Measurements from ENCODE around the gene RNF207. TPM values are rescaled to one million over a fixed set of nuclear protein-coding genes. Genes with fewer than 3 reads are reported as not detected.

RNF207 gene
- total and polyA plus RNA-seq, 5 donors from 2014 or later, result 0.08 to 8.4 (median 0.48) TPM

DNA sequence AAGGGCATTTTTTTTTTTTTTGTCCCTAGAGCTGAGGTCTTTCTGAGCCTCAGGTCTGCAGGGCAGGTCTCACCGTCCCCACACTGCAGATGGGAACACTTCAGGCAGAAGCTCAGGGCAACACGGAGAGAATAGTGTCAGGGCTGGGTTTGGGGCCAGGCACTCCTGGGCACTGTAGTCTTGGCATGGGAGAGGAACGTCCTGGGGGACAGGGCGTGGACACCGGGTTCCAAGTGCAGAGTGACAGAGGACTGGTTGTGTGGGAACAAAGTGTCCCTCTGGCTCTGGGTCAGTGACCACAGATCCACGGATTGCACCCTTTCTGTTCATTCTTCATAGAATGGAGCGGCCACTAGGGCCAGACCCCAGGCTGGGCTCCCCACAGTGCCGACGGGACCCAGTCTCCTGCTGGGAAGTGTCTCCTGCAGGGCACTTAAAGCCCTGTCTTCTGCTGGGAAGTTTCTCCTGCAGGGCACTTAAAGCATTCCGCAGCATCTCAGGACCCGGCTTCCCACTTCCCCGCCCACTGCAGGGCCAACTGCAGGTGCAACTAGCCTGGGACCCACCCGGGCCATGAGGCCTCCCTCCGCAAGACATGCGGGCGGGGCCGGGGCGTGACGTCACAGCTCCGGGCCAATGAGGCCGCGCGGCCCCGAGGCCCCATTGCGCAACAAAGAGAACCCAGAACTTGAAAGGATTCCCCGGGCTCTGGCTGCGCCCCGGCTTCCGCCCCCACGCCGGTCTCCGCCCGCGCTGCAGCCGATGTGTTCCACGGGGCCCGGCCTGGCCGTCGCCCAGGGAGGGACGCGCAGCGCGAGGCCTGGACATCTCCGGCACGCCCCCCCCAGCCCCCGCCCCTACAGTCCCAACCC, 53.8 kb downstream of the RNF207 start:
- peaks cover 0 to 2% (median 0%) of the 10 kb centered on the region in 7 donors for H3K9me3 Mint-ChIP-seq
- H3K27me3 Mint-ChIP-seq, result peaks cover 26% of the 10 kb centered on the region
- H3K36me3 Mint-ChIP-seq, result no peaks in the 10 kb centered on the region
- ATAC-seq (ENCODE audit: low read depth in 2 of 2) (peak; percentile 51 to 69), DNase-seq (peak; percentile 61 to 87 (median 61))
- H3K27me3 ChIP-seq (ENCODE audit: control insufficient read depth, insufficient read depth, low read length), result no peaks in the 10 kb centered on the region
- no peaks in the 10 kb centered on the region for H3K36me3 ChIP-seq (ENCODE audit: control insufficient read depth, insufficient read depth, low read length)
- H3K4me3 ChIP-seq (ENCODE audit: low read depth, low read length), result no peak overlapping the region
- peak overlapping the region in 1 of 3 donors; percentile 52 for H3K27ac Mint-ChIP-seq
- no peaks in the 10 kb centered on the region for H3K9me3 ChIP-seq (ENCODE audit: control insufficient read depth in 2 of 2, low read length in 2 of 2)
- no peak overlapping the region for H3K27ac ChIP-seq (ENCODE audit: insufficient read depth, low read length, poor library complexity, severe bottlenecking)
- peak overlapping the region; percentile 36 to 86 (median 52) for H3K4me3 Mint-ChIP-seq
- peaks cover 16% of the 10 kb centered on the region for H3K4me1 ChIP-seq (ENCODE audit: control insufficient read depth, insufficient read depth, low read length, poor library complexity, severe bottlenecking)
- H3K4me1 Mint-ChIP-seq, result peaks cover 0 to 8% (median 3%) of the 10 kb centered on the region in 4 donors

- H3K4me3 Mint-ChIP-seq, result no peak overlapping the region
- no peak for DNase-seq
- H3K27me3 Mint-ChIP-seq, result peaks cover 26% of the 10 kb centered on the region
- peaks cover 0 to 2% (median 0%) of the 10 kb centered on the region in 7 donors for H3K9me3 Mint-ChIP-seq
- no peak for ATAC-seq (ENCODE audit: low read depth in 2 of 2)
- H3K4me1 Mint-ChIP-seq, result peaks cover 0 to 8% (median 3%) of the 10 kb centered on the region in 4 donors
- H3K36me3 Mint-ChIP-seq, result no peaks in the 10 kb centered on the region
- H3K4me3 ChIP-seq (ENCODE audit: low read depth, low read length), result no peak overlapping the region
- H3K27me3 ChIP-seq (ENCODE audit: control insufficient read depth, insufficient read depth, low read length), result no peaks in the 10 kb centered on the region
- no peak overlapping the region for H3K27ac ChIP-seq (ENCODE audit: insufficient read depth, low read length, poor library complexity, severe bottlenecking)
- H3K4me1 ChIP-seq (ENCODE audit: control insufficient read depth, insufficient read depth, low read length, poor library complexity, severe bottlenecking), result peaks cover 16% of the 10 kb centered on the region
- H3K36me3 ChIP-seq (ENCODE audit: control insufficient read depth, insufficient read depth, low read length), result no peaks in the 10 kb centered on the region
- no peak overlapping the region for H3K27ac Mint-ChIP-seq
- no peaks in the 10 kb centered on the region for H3K9me3 ChIP-seq (ENCODE audit: control insufficient read depth in 2 of 2, low read length in 2 of 2)
These were observed 54.6 kb downstream of the RNF207 start for GRCh38 chr1:6260433-6260934.

DNA sequence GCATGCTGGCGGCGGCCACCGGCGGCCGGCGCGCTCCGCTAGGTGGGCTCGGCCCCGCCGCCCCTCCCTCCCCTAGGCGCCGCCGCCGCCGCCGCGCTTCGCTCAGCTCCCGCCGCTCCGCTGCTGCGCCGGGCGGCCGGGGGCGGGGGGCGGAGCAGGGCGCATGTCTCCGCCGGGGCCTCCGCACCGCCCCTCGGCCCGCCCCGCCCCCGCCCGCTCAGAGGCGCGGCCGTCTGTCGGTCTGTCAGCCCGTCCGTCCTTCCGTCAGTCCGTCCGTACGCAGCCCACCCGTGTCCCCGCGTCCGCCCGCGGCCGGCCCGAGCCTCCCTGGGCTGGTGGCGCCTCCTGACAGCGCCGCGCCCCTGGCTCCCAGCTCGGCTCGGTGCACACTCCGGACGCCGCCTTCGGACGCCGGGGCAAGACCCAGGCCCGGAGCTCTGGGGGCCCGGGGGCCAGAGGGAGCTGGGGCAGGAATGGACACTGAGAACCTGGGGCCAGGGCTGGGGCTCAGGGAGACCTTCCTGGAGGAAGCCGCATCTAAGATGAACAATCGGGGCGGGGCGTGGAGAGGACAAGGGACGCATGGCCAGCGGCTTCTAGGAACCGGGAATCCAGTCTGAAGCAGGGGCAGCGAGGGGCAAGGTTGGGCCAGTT, 55.2 kb downstream of the RNF207 start, which contains the start of gene GPR153:
Gene GPR153, minus strand, starts transcription at position 138 of the 654 bp plus-strand sequence. CDS start 6,193 bp downstream, outside the sequence.
- Histone ChIP-seq H3K4me1 (ENCODE audit: control insufficient read depth, insufficient read depth, low read length, poor library complexity, severe bottlenecking) (peaks cover 16% of the 10 kb centered on the region), H3K4me3 (ENCODE audit: low read depth, low read length) (no peak within 1 kb of the TSS), H3K36me3 (ENCODE audit: control insufficient read depth, insufficient read depth, low read length) (no peaks in the 10 kb centered on the region), H3K27ac (ENCODE audit: insufficient read depth, low read length, poor library complexity, severe bottlenecking) (no peak within 1 kb of the TSS), H3K27me3 (ENCODE audit: control insufficient read depth, insufficient read depth, low read length) (no peaks in the 10 kb centered on the region), H3K9me3 (ENCODE audit: control insufficient read depth in 2 of 2, low read length in 2 of 2) (no peaks in the 10 kb centered on the region)
- peaks cover 26% of the 10 kb centered on the region for H3K27me3 Mint-ChIP-seq
- DNase-seq (peak in 1 of 3 donors; percentile 45), ATAC-seq (ENCODE audit: low read depth in 2 of 2) (peak in 1 of 2 donors; percentile 24)
- H3K4me1 Mint-ChIP-seq, result peaks cover 0 to 8% (median 3%) of the 10 kb centered on the region in 4 donors
- H3K4me3 Mint-ChIP-seq, result peak within 1 kb of the TSS; percentile 47 to 88 (median 67)
- peaks cover 3% of the 10 kb centered on the region for H3K36me3 Mint-ChIP-seq
- peaks cover 0 to 2% (median 0%) of the 10 kb centered on the region in 7 donors for H3K9me3 Mint-ChIP-seq
- H3K27ac Mint-ChIP-seq, result no peak within 1 kb of the TSS

GRCh38 chr1:6261615-6261995, 55.7 kb downstream of the RNF207 start:
- Histone ChIP-seq H3K9me3 (ENCODE audit: control insufficient read depth in 2 of 2, low read length in 2 of 2) (no peaks in the 10 kb centered on the region), H3K4me3 (ENCODE audit: low read depth, low read length) (no peak overlapping the region), H3K4me1 (ENCODE audit: control insufficient read depth, insufficient read depth, low read length, poor library complexity, severe bottlenecking) (peaks cover 16% of the 10 kb centered on the region), H3K27ac (ENCODE audit: insufficient read depth, low read length, poor library complexity, severe bottlenecking) (no peak overlapping the region), H3K27me3 (ENCODE audit: control insufficient read depth, insufficient read depth, low read length) (no peaks in the 10 kb centered on the region), H3K36me3 (ENCODE audit: control insufficient read depth, insufficient read depth, low read length) (no peaks in the 10 kb centered on the region)
- peaks cover 23% of the 10 kb centered on the region for H3K27me3 Mint-ChIP-seq
- H3K4me1 Mint-ChIP-seq, result peaks cover 0 to 8% (median 3%) of the 10 kb centered on the region in 4 donors
- ATAC-seq (ENCODE audit: low read depth in 2 of 2) (no peak), DNase-seq (no peak)
- peaks cover 0 to 2% (median 0%) of the 10 kb centered on the region in 7 donors for H3K9me3 Mint-ChIP-seq
- H3K36me3 Mint-ChIP-seq, result peaks cover 5% of the 10 kb centered on the region
- peak overlapping the region; percentile 47 to 88 (median 67) for H3K4me3 Mint-ChIP-seq
- H3K27ac Mint-ChIP-seq, result no peak overlapping the region

DNA sequence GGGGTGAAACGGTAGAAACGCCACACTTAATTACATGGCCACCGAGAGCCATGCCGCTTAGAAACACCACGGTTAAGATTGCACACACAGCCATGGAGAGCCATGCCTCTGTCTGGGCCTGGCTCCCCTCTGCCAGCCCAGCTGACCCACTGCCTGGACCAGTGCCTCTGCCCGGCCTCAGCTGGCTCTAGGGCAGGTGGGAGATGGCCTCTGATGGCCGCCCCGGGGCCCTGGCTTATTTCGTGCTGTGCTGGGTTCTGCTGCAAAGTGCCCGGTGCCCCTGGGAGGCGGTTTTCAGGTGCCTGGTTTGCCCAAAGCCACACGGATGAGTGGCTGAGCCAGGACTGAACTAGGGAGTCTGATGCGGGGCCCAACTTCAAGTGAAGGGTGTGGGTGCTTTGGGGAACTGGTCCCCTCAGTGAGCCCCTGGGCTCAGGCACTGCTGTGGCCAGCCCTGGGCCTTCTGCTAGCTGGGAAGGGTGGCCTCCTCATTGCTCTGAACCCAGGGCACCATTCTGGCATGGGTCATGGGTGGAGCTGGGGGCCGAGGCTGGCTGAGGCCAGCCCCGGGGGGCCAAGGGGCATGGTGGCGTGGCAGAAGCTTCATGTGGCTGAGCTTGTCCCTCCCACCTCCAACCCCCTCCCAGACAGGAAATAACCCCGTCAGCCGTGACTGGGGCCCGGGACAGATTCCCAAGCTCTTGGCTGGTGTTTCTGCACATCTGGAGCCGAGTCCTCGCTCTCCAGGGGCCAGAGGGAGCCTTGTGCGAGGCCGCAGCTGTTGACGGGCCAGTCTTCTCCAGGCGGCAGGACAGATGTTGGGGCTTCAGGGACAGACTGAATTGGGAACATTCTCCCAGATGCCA, 56.9 kb downstream of the RNF207 start:
- Mint-ChIP-seq H3K27ac (no peak overlapping the region), H3K9me3 (peaks cover 0 to 2% (median 0%) of the 10 kb centered on the region in 7 donors), H3K27me3 (peaks cover 18% of the 10 kb centered on the region), H3K4me1 (peaks cover 0 to 8% (median 3%) of the 10 kb centered on the region in 4 donors), H3K36me3 (peaks cover 5% of the 10 kb centered on the region), H3K4me3 (peak overlapping the region in 2 of 4 donors; percentile 47 to 64)
- Histone ChIP-seq H3K27me3 (ENCODE audit: control insufficient read depth, insufficient read depth, low read length) (no peaks in the 10 kb centered on the region), H3K9me3 (ENCODE audit: control insufficient read depth in 2 of 2, low read length in 2 of 2) (no peaks in the 10 kb centered on the region), H3K4me3 (ENCODE audit: low read depth, low read length) (no peak overlapping the region), H3K36me3 (ENCODE audit: control insufficient read depth, insufficient read depth, low read length) (no peaks in the 10 kb centered on the region), H3K4me1 (ENCODE audit: control insufficient read depth, insufficient read depth, low read length, poor library complexity, severe bottlenecking) (peaks cover 16% of the 10 kb centered on the region), H3K27ac (ENCODE audit: insufficient read depth, low read length, poor library complexity, severe bottlenecking) (no peak overlapping the region)
- ATAC-seq (ENCODE audit: low read depth in 2 of 2) (no peak), DNase-seq (no peak)

DNA sequence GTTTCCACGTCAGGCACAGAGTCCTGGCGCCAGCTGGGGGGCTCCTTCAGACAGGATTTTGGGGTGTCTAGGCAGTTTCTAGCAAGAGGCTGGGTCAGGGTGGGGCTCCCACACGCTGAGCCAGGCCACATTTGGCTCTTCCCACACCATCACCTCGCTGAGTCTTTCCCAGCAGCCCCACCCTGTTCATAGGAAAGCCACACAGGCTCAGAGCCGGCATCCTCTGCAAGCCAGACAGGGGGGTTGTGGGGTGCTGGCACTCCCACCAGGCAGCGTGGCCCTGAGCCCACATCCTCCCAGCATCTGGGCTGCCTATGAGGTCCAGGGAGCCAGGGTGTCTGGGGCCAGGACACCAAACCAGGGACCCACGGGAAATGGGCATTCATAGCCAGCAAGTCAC, 57.8 kb downstream of the RNF207 start:
- Histone ChIP-seq H3K27me3 (ENCODE audit: control insufficient read depth, insufficient read depth, low read length) (no peaks in the 10 kb centered on the region), H3K4me1 (ENCODE audit: control insufficient read depth, insufficient read depth, low read length, poor library complexity, severe bottlenecking) (peaks cover 16% of the 10 kb centered on the region), H3K9me3 (ENCODE audit: control insufficient read depth in 2 of 2, low read length in 2 of 2) (no peaks in the 10 kb centered on the region), H3K36me3 (ENCODE audit: control insufficient read depth, insufficient read depth, low read length) (no peaks in the 10 kb centered on the region), H3K27ac (ENCODE audit: insufficient read depth, low read length, poor library complexity, severe bottlenecking) (no peak overlapping the region), H3K4me3 (ENCODE audit: low read depth, low read length) (no peak overlapping the region)
- Mint-ChIP-seq H3K4me1 (peaks cover 0 to 7% (median 3%) of the 10 kb centered on the region in 4 donors), H3K27ac (no peak overlapping the region), H3K9me3 (peaks cover 0 to 2% (median 0%) of the 10 kb centered on the region in 7 donors), H3K36me3 (peaks cover 5% of the 10 kb centered on the region), H3K4me3 (peak overlapping the region in 1 of 4 donors; percentile 63), H3K27me3 (peaks cover 16% of the 10 kb centered on the region)
- ATAC-seq (ENCODE audit: low read depth in 2 of 2), result no peak
- DNase-seq, result no peak

DNA sequence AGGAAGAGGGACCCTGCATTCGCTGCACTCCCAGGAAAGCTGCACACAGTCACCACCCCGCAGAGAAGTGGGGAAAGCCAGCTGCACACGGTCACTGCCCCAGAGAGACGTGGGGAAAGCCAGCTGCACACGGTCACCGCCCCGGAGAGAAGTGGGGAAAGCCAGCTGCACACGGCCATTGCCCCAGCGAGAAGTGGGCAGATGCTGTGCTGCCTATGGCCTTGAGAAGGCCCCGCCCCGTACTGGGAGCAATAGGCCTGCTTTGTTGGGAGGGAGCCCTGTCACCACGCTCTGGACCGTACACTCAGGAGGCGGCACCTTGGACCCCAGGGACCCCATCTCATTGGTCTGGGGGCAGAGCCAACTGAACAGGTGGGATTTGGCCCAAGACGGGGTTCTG, 59.2 kb downstream of the RNF207 start:
- Mint-ChIP-seq H3K36me3 (peaks cover 5% of the 10 kb centered on the region), H3K4me3 (no peak overlapping the region), H3K27me3 (peaks cover 10% of the 10 kb centered on the region), H3K27ac (no peak overlapping the region), H3K9me3 (no peaks in the 10 kb centered on the region), H3K4me1 (peaks cover 0 to 7% (median 1%) of the 10 kb centered on the region in 4 donors)
- Histone ChIP-seq H3K4me3 (ENCODE audit: low read depth, low read length) (no peak overlapping the region), H3K27me3 (ENCODE audit: control insufficient read depth, insufficient read depth, low read length) (no peaks in the 10 kb centered on the region), H3K9me3 (ENCODE audit: control insufficient read depth in 2 of 2, low read length in 2 of 2) (no peaks in the 10 kb centered on the region), H3K27ac (ENCODE audit: insufficient read depth, low read length, poor library complexity, severe bottlenecking) (no peak overlapping the region), H3K4me1 (ENCODE audit: control insufficient read depth, insufficient read depth, low read length, poor library complexity, severe bottlenecking) (peaks cover 9% of the 10 kb centered on the region), H3K36me3 (ENCODE audit: control insufficient read depth, insufficient read depth, low read length) (no peaks in the 10 kb centered on the region)
- no peak for DNase-seq
- no peak for ATAC-seq (ENCODE audit: low read depth in 2 of 2)
